Skin of body (tissue), 2 donors: ENCODE measurements around the gene PPP1R16B. TPM values are rescaled to one million over a fixed set of nuclear protein-coding genes. Genes with fewer than 3 reads are reported as not detected.
"Not testable (repeated sequence)": the region's sequence is repeated elsewhere in the genome, so short reads cannot be mapped to it uniquely, and the experiment has no call there.

Source experiments
- DNase-seq: peaks from one replicate; lab custom pipeline; 2025; lab: John Stamatoyannopoulos, UW
- total RNA-seq: library from RNA; depleted of rRNA; stranded (reverse); fragments of >200 nt; gene quantifications from one replicate; pipeline ENCODE4 v1.2.3, GENCODE V29; 2014

The PPP1R16B gene
- total RNA-seq, 1 donor from 2014 or later = 1.9 TPM

- DNase-seq = no peak
Measured at GRCh38 chr20:38844963-38845362, 39.5 kb downstream of the PPP1R16B start.

- DNase-seq = no peak
Measured at GRCh38 chr20:38847840-38848239, 42.3 kb downstream of the PPP1R16B start.

DNA sequence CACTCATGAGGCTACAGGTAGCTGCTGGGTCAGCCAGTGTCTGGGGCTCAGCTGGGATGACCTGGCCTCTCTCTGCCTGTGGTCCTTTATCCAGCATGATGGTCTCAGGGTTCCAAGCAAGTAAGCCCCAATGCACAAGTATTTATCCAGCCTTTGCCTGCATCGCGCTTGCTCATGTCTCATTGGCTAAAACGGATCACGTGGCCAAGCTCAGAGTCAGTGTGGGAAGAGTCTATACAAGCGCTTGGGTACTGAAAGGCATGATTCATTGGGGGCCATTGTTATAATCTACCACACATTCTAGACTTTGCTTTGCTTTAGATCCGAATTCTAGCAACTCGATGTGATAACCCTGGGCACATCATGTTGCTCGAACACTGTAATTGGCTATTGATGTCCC, 48.3 kb downstream of the PPP1R16B start:
- no peak for DNase-seq

DNA sequence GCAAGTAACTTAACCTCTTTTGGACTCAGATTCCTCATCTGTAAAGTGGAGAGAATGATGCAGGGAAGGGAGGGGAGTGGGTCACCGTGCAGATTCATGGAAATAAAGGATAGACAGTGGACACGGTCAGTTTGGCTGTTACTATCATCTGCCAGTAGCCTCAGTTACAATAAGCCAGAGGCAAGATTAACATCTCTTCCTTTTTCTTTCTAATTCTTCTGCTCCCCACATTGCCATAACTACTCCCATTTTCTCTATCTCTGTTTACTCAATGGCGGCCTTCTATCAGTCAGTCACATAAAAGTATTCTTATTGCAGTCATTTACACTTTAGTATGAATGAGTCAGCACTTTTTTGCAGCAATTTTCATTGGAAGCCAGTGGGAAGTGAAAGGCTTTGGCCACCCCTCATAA, 49.2 kb downstream of the PPP1R16B start:
- no peak for DNase-seq

- DNase-seq = no peak
Measured at GRCh38 chr20:38855356-38855755, 49.9 kb downstream of the PPP1R16B start.

GRCh38 chr20:38856570-38856969, 51.1 kb downstream of the PPP1R16B start:
- DNase-seq = no peak

- DNase-seq = no peak
Measured at GRCh38 chr20:38857703-38858102, 52.2 kb downstream of the PPP1R16B start.

DNA sequence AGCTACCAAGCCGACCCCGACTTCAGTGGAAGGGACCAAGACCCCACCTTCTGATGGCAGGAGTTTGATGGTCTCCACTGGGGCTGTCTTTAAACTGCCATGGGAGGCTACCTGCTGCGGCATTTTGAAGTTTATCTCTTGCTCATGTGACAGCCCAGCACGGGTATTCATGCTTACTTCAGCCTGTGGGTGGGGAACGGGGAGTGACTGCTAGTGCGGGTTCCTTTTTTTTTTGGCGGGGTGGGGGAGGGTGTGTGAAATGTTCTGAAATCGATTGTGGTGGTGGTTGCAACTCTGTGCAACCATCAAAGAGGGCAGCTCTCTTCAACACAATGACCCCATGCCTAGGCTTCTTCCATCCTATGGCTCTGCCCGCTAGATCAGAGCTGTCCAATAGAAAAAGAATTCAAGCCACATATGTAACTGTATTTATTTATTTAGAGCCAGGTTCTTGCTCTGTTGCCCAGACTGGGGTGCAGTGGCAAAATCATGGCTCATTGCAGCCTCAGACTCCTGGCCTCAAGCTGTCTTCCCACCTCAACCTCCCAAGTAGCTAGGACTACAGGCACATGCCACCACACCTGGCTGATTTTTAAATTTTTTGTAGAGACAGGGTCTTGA, 53.7 kb downstream of the PPP1R16B start:
- DNase-seq = no peak

DNA sequence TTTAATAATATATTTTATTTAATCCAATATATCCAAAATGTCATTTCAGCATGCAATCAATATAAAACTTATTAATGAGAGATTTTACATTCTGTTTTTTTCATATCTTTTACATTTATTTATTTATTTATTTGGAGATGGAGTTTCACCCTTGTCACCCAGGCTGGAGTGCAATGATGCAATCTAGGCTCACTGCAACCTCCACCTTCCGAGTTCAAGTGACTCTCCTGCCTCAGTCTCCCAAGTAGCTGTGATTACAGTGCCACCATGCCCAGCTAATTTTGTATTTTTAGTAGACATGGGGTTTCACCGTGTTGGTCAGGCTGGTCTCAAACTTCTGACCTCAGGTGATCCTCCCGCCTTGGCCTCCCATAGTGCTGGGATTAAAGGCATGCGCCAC, 54.4 kb downstream of the PPP1R16B start:
- not testable (repeated sequence) for DNase-seq

GRCh38 chr20:38861071-38861401, 55.5 kb downstream of the PPP1R16B start:
- DNase-seq = no peak

DNA sequence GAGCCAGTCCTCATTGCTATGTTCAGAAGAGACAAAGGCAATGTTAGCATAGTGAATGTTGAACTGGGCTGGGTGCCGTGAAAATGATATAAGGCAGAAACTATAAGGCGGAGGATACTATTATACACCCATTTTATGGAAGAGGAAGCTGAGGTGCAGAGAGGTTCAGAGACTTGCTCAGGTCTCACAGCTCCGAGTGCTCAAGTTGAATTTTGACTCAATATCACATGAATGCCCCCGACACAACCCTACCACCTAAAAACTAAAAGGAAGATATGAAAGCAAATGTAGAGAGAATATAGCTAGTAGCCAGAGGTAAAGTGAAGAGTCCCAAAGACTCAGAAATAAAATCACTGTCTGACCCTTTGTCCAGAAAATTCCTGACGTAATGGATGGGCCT, 56.7 kb downstream of the PPP1R16B start:
- DNase-seq = no peak

GRCh38 chr20:38863024-38863851, 57.7 kb downstream of the PPP1R16B start:
- no peak for DNase-seq

- DNase-seq = no peak
Measured at GRCh38 chr20:38864662-38865061, 59.2 kb downstream of the PPP1R16B start.

- no peak for DNase-seq
Measured at GRCh38 chr20:38866265-38867061, 61.0 kb downstream of the PPP1R16B start.

- no peak for DNase-seq
Measured at GRCh38 chr20:38867062-38867359, 61.5 kb downstream of the PPP1R16B start.

DNA sequence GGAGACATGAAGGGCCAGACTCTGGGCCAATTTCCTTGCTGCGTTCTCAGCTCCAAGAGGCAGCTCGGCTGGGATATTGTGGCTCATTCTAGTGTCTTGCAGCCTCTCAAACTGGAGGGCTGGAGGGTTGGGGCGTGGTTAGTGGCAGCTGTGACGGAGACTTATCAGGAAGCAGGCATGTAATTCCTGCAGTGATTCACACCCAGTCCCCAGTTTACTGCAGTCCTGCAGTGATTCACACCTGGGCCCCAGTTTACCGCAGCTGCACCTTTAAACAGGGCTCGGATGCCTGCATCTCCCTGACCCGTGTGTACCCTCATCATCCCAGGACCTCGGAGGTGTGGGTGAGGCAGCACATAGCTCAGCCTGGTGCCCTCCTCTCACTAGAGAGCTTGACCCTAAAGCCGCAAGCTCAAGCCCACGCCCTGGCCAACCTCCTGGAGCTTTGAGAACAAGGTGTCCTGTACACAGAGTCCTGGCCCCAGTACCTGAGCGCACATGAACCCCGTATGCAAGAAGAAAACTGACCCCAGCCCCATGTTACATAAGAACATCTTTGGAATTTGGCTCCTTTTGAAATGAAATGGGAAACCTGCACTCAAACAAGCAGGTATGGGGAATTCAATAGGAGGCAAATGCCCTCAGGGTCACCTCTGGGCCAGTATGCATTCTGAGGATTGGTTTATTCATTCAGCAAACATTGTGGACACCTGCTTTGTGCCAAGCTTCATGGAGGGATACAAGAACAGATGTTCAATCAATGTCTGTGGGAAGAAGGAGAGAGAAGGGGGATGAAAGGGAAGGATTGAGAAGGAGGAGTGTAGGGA, 65.4 kb downstream of the PPP1R16B start:
- no peak for DNase-seq

DNA sequence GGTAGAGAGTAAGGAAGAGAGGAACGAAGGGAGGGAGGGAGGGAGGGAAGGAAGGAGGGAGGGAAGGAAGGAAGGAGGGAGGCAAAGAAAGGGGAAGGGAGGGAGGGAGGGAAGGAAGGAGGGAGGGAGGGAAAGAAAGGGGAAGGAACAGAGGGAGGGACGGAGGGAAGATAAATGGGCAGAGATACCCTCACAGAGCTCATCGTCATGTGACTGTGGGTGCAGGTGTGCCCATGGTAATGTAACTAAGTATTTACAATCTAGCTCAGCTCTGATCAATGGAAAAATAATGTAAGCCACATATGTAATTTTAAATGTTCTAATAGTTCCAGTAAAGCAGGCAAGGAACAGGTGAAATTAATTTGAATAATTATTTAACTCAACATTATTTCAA, 66.1 kb downstream of the PPP1R16B start:
- no peak for DNase-seq

DNA sequence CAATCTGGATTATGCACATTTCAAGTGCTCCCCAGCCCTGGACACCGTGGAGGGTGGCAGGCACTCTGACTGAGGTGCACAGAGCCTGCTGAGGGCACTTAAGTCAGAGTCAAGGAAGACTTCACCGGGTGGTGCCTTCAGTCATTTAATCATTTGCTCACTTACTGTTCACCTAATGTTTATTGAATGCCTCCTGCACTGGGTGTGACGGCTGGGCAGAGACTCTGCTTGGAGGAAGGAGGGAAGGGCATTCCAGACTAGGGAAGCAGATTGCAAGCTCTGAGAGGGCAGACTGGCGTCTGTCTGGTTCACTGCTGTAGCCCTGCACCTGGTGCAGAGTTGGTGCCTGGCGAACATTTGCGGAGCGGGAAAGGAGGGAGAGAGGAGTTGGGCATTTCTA, 66.5 kb downstream of the PPP1R16B start:
- no peak for DNase-seq

DNA sequence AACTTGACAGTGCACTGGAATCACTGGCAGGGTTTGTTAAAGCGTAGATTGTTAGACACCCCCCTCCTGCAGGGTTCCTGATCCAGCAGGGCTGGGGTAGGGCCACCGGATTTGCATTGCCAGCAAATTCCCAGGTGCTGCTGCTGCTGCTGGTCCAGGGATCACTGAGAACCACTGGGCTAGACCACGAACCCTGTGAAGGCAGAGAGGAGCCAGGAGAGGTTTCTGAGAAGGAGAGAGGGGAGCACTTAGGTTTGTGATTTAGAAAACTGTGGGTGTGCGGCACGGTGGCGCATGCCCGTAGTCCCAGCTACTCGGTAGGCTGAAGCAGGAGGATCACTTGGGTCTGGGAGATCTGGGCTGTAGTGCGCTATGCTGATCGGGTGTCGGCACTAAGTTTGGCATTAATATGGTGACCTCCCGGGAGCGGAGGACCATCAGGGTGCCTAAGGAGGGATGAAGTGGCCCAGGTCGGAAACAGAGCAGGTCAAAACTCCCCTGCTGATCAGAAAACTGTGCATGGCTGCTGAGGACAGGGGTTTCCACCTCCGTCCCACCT, 67.1 kb downstream of the PPP1R16B start:
- no peak for DNase-seq

DNA sequence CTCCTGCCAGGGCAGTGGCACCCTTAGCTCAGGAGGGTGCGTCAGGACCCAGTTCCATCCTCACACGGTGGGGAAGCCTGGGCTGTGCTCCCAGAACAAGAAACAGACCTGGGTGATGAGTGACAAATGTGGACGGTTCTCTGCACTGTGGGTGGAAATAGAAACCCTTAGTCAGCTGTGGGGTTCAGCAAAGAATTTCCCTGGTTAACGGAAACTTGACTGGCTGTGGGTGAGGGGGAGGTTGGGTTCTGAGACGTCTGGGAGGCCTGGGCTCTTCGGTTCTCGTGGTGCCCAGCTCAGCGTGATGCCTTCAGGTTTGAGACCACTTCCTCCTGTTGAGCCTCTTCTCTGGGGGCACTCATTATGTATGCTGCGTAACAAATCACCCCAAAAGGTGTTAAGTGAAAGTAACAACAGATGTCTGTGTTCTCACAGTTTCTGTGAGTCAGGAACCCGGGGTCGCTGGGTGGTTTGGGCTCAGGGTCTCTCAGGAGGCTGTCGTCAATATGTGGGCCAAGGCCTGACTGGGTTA, 67.6 kb downstream of the PPP1R16B start:
- no peak for DNase-seq
